Osteocyte (in vitro differentiated cells): ENCODE results near the gene SLC4A7. TPM values are rescaled to one million over a fixed set of nuclear protein-coding genes. Genes with fewer than 3 reads are reported as not detected.
A peak's percentile ranks its signal among the peaks of the same experiment; 100 is the strongest.

Experiments used
- DNase-seq: peaks from one replicate; pipeline ENCODE4 v3.0.0; 2021; ENCODE audit warnings: mixed read lengths; ENCODE audit not compliant: unreplicated experiment; ENCODE audit errors: extremely low spot score
- H3K27ac Mint-ChIP-seq: one replicate; pipeline ENCODE4 v1.8.0; 2021; ENCODE audit warnings: mild to moderate bottlenecking, mixed read lengths; ENCODE audit not compliant: unreplicated experiment
- H3K27me3 Mint-ChIP-seq: one replicate; pipeline ENCODE4 v1.8.0; 2021; ENCODE audit warnings: mixed read lengths; ENCODE audit not compliant: unreplicated experiment
- H3K36me3 Mint-ChIP-seq: one replicate; pipeline ENCODE4 v1.8.0; 2021; ENCODE audit warnings: mixed read lengths; ENCODE audit not compliant: unreplicated experiment
- H3K4me1 Mint-ChIP-seq: one replicate; pipeline ENCODE4 v1.8.0; 2021; ENCODE audit warnings: mixed read lengths; ENCODE audit not compliant: unreplicated experiment
- H3K4me3 Mint-ChIP-seq: one replicate; pipeline ENCODE4 v1.8.0; 2021; ENCODE audit warnings: mild to moderate bottlenecking, moderate library complexity, mixed read lengths; ENCODE audit not compliant: unreplicated experiment
- H3K9me3 Mint-ChIP-seq: one replicate; pipeline ENCODE4 v1.8.0; 2021; ENCODE audit warnings: mixed read lengths; ENCODE audit not compliant: unreplicated experiment
- total RNA-seq: library from RNA; stranded (reverse); gene quantifications from 2 replicates; pipeline ENCODE4 v1.2.1, GENCODE V29; 2021
- TF ChIP-seq, protein P1 (sequence below): fragments of 200-600 bp; sonication (generic); IDR thresholded peaks from 2 replicates; pipeline ENCODE4 v1.5.0; 2021; ENCODE audit warnings: antibody characterized with exemption, mild to moderate bottlenecking, moderate library complexity

Gene SLC4A7
- total RNA-seq, 1 donor from 2014 or later, result 83.7 TPM

DNA sequence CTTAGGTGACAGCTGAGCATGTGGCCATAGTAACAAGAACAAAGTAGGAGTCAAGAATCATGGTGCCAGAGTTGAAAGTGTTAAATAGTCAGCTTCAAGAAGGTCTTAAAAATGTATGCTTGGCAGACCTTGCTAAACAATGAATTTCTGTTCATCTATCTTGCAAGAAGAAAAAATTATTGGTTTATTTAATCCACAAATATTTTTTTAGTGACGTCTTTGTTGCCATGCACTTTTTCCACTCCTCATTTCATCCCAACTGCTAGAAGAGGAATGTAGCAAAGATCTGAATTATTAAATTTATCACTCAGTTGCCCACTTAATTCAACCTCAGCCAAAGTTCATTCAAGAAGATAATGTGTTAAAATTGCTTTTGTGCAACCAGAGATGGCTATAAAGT, 3.2 kb upstream of the SLC4A7 start:
- no peaks in the 10 kb centered on the region for H3K9me3 Mint-ChIP-seq
- TF ChIP-seq, protein P1, sequence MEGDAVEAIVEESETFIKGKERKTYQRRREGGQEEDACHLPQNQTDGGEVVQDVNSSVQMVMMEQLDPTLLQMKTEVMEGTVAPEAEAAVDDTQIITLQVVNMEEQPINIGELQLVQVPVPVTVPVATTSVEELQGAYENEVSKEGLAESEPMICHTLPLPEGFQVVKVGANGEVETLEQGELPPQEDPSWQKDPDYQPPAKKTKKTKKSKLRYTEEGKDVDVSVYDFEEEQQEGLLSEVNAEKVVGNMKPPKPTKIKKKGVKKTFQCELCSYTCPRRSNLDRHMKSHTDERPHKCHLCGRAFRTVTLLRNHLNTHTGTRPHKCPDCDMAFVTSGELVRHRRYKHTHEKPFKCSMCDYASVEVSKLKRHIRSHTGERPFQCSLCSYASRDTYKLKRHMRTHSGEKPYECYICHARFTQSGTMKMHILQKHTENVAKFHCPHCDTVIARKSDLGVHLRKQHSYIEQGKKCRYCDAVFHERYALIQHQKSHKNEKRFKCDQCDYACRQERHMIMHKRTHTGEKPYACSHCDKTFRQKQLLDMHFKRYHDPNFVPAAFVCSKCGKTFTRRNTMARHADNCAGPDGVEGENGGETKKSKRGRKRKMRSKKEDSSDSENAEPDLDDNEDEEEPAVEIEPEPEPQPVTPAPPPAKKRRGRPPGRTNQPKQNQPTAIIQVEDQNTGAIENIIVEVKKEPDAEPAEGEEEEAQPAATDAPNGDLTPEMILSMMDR, result no peak
- no peaks in the 10 kb centered on the region for H3K36me3 Mint-ChIP-seq
- no peak overlapping the region for H3K27ac Mint-ChIP-seq
- H3K27me3 Mint-ChIP-seq, result no peaks in the 10 kb centered on the region
- H3K4me3 Mint-ChIP-seq, result no peak overlapping the region
- peaks cover under 1% of the 10 kb centered on the region for H3K4me1 Mint-ChIP-seq
- no peak for DNase-seq

DNA sequence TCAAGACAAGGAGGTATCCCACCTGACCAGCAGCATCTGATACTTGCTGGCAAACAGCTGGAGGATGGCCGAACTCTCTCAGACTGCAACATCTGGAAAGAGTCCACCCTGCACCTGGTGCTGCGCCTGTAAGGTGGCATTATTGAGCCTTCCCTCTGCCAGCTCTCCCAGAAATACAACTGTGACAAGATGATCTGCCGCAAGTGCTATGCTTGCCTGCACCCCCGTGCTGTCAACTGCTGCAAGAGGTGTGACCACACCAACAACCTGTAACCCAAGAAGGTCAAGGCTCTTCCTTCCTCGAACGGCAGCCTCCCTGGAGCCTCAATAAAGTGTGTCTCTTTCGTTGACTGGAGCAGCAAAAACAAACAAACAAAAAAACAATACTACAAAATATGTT, 2.2 kb upstream of the SLC4A7 start:
- Mint-ChIP-seq H3K4me3 (no peak overlapping the region), H3K27ac (no peak overlapping the region), H3K36me3 (peaks cover 2% of the 10 kb centered on the region)

DNA sequence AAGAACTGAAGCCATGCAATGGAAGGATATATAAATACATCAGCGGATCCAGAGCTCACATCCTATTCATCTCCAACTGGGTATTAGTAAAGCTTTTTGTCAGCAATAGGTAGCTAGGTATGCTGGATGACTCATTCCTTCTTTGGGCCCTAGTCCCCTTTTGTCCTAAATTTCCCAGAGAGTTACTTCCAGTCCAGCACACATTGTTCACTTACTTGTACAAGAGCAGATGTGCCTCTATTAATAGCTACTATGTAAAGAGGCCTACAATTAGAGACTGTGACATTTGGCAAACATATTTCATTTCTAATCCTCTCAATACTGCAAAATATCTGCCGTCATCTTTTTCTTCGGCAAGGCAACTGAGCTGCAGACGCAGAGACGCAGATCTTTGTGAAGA, 1.7 kb upstream of the SLC4A7 start:
- H3K36me3 Mint-ChIP-seq, result peaks cover 4% of the 10 kb centered on the region
- H3K4me3 Mint-ChIP-seq, result no peak overlapping the region
- no peak overlapping the region for H3K27ac Mint-ChIP-seq
- no peaks in the 10 kb centered on the region for H3K27me3 Mint-ChIP-seq
- DNase-seq, result no peak
- H3K9me3 Mint-ChIP-seq, result no peaks in the 10 kb centered on the region
- TF ChIP-seq, protein P1, result no peak
- peaks cover 15% of the 10 kb centered on the region for H3K4me1 Mint-ChIP-seq

More for the DNA sequence above, 2.2 kb upstream of the SLC4A7 start:
- H3K9me3 Mint-ChIP-seq, result no peaks in the 10 kb centered on the region
- no peak for DNase-seq
- TF ChIP-seq, protein P1, result no peak
- H3K4me1 Mint-ChIP-seq, result peaks cover 11% of the 10 kb centered on the region
- no peaks in the 10 kb centered on the region for H3K27me3 Mint-ChIP-seq

DNA sequence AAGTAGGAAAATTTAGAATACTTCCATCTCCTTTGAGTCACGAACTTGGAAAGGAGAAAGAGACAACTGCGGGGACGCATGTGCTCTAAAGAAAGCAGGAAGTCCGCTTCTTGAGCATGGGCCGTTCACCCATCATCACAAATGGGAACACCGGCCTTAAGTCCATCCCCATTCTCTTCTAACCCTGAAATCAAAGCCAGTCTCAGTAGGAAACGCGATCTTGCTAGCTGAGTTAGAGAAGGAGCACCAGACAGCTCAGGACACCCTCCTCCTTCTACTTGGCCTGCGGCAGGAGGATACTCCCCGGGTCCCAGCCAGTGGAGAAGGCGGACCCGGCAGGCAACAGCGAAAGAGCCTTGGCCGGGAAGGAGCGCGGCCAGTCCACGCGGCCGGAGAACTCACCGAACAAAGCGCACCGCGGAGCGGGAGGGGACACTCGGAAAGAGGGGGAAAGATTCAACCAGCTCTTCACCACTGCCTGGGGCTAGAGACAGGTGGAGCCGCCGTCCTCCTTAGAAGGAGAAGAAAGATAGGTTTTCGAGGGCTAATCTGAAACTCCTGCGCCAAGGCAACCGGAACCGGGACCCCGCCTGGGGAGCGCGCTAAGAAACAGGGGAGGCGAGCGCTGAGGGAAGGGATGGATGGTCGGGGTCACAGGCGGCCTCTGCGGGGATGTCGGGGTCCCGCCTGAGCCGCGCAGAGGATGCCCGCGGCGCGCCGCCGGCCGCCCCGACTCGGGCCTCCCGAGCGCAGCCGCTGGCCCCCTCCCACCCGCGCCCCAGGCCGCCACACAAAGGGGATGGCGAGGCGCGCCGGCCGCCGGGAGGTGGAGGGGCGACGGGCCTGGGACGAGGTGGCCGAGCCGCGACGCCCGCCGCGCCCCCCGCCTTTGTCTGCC, 818 bp downstream of the SLC4A7 start:
- DNase-seq, result peak; percentile 88
- peaks cover 4% of the 10 kb centered on the region for H3K36me3 Mint-ChIP-seq
- peak overlapping the region; percentile 99 for H3K4me3 Mint-ChIP-seq
- no peaks in the 10 kb centered on the region for H3K9me3 Mint-ChIP-seq
- H3K4me1 Mint-ChIP-seq, result peaks cover 40% of the 10 kb centered on the region
- H3K27me3 Mint-ChIP-seq, result no peaks in the 10 kb centered on the region
- TF ChIP-seq, protein P1, result no peak
- peak overlapping the region; percentile 98 for H3K27ac Mint-ChIP-seq

DNA sequence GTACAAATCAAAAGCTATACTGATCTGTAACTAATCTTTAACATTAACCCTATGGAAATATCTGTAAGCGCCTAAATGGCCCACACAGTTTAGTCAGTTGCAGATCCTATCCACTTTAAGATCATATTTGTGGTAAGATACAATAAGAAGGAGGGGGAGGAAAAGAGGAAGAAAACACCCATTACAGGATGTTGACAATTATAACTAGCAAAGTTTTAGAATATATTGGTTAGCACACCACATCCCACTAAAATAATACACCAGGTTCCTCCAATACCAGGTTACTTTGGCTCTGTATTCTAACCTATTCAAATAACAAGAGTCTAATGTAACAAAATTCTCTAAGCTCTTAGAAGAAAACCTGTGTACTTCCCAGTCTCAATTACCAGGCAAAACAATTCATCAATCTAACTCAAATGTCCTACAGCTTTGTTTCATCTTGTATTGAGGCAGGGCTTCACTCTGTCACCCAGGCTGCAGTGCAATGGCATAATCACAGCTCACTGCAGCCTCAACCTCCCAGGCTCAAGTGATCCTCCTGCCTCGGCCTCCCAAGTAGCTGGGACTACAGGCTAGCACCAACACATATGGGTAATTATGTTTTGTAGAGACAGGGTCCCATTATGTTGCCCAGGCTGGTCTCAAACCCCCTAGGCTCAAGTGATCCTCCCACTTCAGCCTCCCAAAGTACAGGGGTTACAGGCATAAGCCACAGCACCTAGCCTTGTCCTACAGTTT, 4.2 kb downstream of the SLC4A7 start:
- Mint-ChIP-seq H3K27me3 (no peaks in the 10 kb centered on the region), H3K4me3 (no peak overlapping the region), H3K4me1 (peaks cover 65% of the 10 kb centered on the region), H3K36me3 (peaks cover 12% of the 10 kb centered on the region), H3K9me3 (no peaks in the 10 kb centered on the region), H3K27ac (peak overlapping the region; percentile 39)
- DNase-seq, result no peak
- TF ChIP-seq, protein P1, result no peak
